ENCODE measurements around the gene C20orf173.

The C20orf173 gene

GRCh38 chr20:35561268-35561667, 31.8 kb upstream of the C20orf173 start:
- ATAC-seq (ENCODE audit: insufficient read depth, low read depth): peak; percentile 54; the same call in 1 of the 3 replicates
- H3K9ac ChIP-seq (ENCODE audit: low read depth, low read length): no peak overlapping the region
- H3K27me3 ChIP-seq (ENCODE audit: insufficient read depth, low read length, poor library complexity): no peaks in the 10 kb centered on the region
- H3K27ac ChIP-seq (ENCODE audit: low read length): no peak overlapping the region
- no peaks in the 10 kb centered on the region for H3K9me3 ChIP-seq (ENCODE audit: insufficient read depth, low read length, severe bottlenecking)
- H3K79me2 ChIP-seq (ENCODE audit: insufficient read depth, low read length): no peaks in the 10 kb centered on the region
- H3K4me2 ChIP-seq (ENCODE audit: insufficient read depth, low read length): no peak overlapping the region
- no peaks in the 10 kb centered on the region for H3K4me1 ChIP-seq (ENCODE audit: insufficient read depth, low read length)
- H2AFZ ChIP-seq (ENCODE audit: low read depth, low read length): no peak overlapping the region
- no peaks in the 10 kb centered on the region for H4K20me1 ChIP-seq (ENCODE audit: insufficient read depth, low read length)
- peak; percentile 32 for DNase-seq
- TF ChIP-seq CTCF (IDR thresholded peaks at IDR 0.05; ENCODE audit: borderline replicate concordance, extremely low read depth, low read length, poor library complexity, severe bottlenecking): peak; percentile 56
- TF ChIP-seq EZH2 (IDR thresholded peaks at IDR 0.05; ENCODE audit: borderline replicate concordance, low read depth, low read length, severe bottlenecking): no peak
- no peak overlapping the region for H3K4me3 ChIP-seq (ENCODE audit: low read depth in 1 of 2, low read length in 2 of 2)
- peaks cover 20% of the 10 kb centered on the region for H3K36me3 ChIP-seq (ENCODE audit: insufficient read depth, low read length)

GRCh38 chr20:35560541-35560940, 31.1 kb upstream of the C20orf173 start:
- no peaks in the 10 kb centered on the region for H3K79me2 ChIP-seq (ENCODE audit: insufficient read depth, low read length)
- DNase-seq (no peak), ATAC-seq (ENCODE audit: insufficient read depth, low read depth) (no peak)
- H2AFZ ChIP-seq (ENCODE audit: low read depth, low read length): no peak overlapping the region
- H3K27ac ChIP-seq (ENCODE audit: low read length): no peak overlapping the region
- H3K9me3 ChIP-seq (ENCODE audit: insufficient read depth, low read length, severe bottlenecking): no peaks in the 10 kb centered on the region
- H3K4me2 ChIP-seq (ENCODE audit: insufficient read depth, low read length): no peak overlapping the region
- no peak overlapping the region for H3K4me3 ChIP-seq (ENCODE audit: low read depth in 1 of 2, low read length in 2 of 2)
- 0 out of 2 replicates have a peak, but pooled peaks cover 4% of the 10 kb centered on the region for H4K20me1 ChIP-seq (ENCODE audit: insufficient read depth, low read length)
- H3K4me1 ChIP-seq (ENCODE audit: insufficient read depth, low read length): no peaks in the 10 kb centered on the region
- H3K9ac ChIP-seq (ENCODE audit: low read depth, low read length): no peak overlapping the region
- peaks cover 26% of the 10 kb centered on the region for H3K36me3 ChIP-seq (ENCODE audit: insufficient read depth, low read length)
- TF ChIP-seq EZH2 (IDR thresholded peaks at IDR 0.05; ENCODE audit: borderline replicate concordance, low read depth, low read length, severe bottlenecking) (no peak), CTCF (IDR thresholded peaks at IDR 0.05; ENCODE audit: borderline replicate concordance, extremely low read depth, low read length, poor library complexity, severe bottlenecking) (no peak)
- no peaks in the 10 kb centered on the region for H3K27me3 ChIP-seq (ENCODE audit: insufficient read depth, low read length, poor library complexity)

- no peaks in the 10 kb centered on the region for H3K9me3 ChIP-seq (ENCODE audit: insufficient read depth, low read length, severe bottlenecking)
- DNase-seq (no peak), ATAC-seq (ENCODE audit: insufficient read depth, low read depth) (no peak)
- H3K9ac ChIP-seq (ENCODE audit: low read depth, low read length): no peak overlapping the region
- H3K36me3 ChIP-seq (ENCODE audit: insufficient read depth, low read length): peaks cover 31% of the 10 kb centered on the region
- no peak for TF ChIP-seq EZH2 (IDR thresholded peaks at IDR 0.05; ENCODE audit: borderline replicate concordance, low read depth, low read length, severe bottlenecking)
- no peak for TF ChIP-seq CTCF (IDR thresholded peaks at IDR 0.05; ENCODE audit: borderline replicate concordance, extremely low read depth, low read length, poor library complexity, severe bottlenecking)
- H2AFZ ChIP-seq (ENCODE audit: low read depth, low read length): no peak overlapping the region
- no peaks in the 10 kb centered on the region for H3K27me3 ChIP-seq (ENCODE audit: insufficient read depth, low read length, poor library complexity)
- no peaks in the 10 kb centered on the region for H3K4me1 ChIP-seq (ENCODE audit: insufficient read depth, low read length)
- H3K4me3 ChIP-seq (ENCODE audit: low read depth in 1 of 2, low read length in 2 of 2): no peak overlapping the region
- H3K79me2 ChIP-seq (ENCODE audit: insufficient read depth, low read length): no peaks in the 10 kb centered on the region
- H3K27ac ChIP-seq (ENCODE audit: low read length): no peak overlapping the region
- H3K4me2 ChIP-seq (ENCODE audit: insufficient read depth, low read length): no peak overlapping the region
- H4K20me1 ChIP-seq (ENCODE audit: insufficient read depth, low read length): 0 out of 2 replicates have a peak, but pooled peaks cover 4% of the 10 kb centered on the region
Measured at GRCh38 chr20:35560105-35560511, 30.7 kb upstream of the C20orf173 start.
